T-helper 2 cell treated with Interferon-gamma antibody and Interleukin-4, amounts not matched to agents 100 ng/mL and 5 ng/mL, for 36 hours (primary cell): ENCODE results near the gene CACNA1C. TPM values are rescaled to one million over a fixed set of nuclear protein-coding genes. Genes with fewer than 3 reads are reported as not detected.

ENCODE experiments used
- intact Hi-C: fragments of 100-400 bp; cut with micrococcal nuclease; formaldehyde crosslinking; loops from one replicate; pipeline ENCODE4 v1.15.1; 2023
- total RNA-seq: library from RNA; stranded (reverse); gene quantifications from 2 replicates; pipeline ENCODE4 v1.2.3, GENCODE V29; 2022

CACNA1C gene
- total RNA-seq, 1 donor from 2014 or later = 0.09 TPM

DNA sequence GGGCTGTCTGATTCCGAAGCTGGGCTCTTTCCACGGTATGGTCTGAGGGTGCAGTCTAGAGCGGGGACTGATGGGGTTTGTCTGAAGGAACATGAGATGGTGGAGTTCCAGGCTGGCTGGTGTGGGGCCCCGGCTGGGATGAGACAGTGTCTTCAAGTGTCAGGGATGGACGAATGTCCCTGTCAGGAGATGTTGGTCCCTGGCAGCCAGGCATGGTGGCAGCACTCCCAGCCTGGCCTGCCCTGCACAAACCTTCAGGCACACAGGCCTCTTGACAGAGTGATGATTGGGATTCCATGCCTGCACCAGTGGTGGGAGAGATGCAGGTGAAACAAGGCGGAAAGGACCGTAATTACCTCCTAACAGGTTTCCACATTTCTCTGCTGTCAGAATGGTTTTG, 221.9 kb downstream of the CACNA1C start:
- intact Hi-C loops = no loop called here

DNA sequence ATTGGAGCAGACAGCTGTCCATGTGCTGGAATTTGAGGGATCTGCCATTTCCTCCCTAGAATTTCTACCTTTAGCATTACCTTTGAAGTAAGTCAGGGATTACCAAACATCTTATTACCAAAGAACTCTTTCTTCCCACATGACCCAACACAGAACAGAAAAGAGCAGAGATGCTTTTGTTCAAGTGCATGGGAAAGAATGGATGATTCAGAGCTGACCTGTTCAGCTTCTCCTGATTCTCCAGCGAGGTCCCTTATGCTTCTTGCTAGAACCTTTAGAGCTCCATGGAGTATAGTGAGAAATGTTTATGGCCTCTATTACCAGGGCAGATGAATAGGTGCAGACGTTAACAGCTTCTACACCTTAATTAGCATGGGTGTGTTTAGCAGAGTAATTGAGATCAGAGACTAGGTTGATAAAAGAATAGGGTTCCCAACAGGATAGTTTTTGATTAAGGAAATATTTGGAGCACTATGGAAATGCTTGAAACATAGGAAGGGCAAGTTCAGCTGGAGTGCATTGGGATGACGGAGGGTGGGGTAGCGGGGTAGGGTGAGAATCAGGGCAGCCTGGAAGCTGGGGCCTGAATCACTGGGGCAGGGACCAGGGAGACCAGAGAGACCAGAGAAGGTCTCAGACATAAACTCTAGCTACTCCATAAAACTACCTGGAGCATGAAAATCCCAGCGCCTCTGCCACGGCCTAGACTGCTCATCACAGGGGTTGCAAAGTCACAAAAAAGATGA, 223.7 kb downstream of the CACNA1C start:
- intact Hi-C loops = no loop called here

DNA sequence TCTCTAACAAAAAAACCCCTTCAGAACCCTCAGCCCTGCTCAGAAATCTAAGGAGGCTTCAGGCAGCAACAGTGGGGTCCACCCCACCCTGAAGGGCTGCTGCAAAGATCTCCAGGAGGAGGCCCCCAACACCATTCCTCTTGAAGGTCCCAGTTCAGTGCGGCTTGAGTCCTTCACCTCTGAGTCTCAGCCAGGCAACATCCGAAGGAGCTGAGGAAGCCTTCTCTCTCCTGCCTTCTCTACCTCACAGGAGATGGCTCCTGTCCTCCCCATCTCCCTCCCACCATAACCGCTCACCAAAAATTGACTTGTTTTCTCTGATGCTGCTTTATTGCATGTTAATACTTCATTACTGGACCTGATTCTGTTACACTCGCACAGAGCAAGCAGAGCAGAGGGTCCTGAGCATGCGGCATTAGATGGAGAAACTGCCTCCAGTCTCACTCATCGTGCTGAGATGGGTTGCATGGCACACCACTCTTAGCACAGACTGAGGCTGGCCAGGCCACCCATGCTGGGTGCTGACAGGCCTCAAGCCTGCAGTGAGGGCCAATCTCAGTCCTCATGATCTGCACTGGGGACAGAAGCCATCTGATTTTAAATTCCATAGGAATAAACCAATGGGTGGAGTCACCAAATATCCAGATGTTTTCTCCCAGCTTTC, 224.8 kb downstream of the CACNA1C start:
- intact Hi-C loops = no loop called here

DNA sequence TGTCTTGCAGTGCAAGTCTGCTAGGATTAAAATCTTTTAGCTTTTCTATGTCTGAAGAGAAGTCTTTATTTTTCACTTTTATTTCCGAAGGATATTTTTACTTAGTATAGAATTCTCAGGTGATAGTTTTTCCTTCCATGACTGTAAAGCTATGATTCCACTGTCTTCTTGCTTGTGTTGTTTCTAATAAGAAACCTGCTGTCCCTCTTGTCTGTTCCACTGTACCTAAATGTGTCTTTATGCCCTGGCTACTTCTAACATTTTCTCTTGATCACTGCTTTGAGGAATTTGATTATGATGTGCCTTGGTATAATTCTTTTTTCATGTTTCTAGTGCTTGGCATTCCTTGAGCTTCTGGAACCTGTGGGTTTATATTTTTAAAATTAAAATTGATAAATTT, 228.7 kb downstream of the CACNA1C start:
- intact Hi-C loops = loop anchor here (10.0 kb wide), 1 partner anchor 627 kb away; no protein-coding TSS in a partner anchor

DNA sequence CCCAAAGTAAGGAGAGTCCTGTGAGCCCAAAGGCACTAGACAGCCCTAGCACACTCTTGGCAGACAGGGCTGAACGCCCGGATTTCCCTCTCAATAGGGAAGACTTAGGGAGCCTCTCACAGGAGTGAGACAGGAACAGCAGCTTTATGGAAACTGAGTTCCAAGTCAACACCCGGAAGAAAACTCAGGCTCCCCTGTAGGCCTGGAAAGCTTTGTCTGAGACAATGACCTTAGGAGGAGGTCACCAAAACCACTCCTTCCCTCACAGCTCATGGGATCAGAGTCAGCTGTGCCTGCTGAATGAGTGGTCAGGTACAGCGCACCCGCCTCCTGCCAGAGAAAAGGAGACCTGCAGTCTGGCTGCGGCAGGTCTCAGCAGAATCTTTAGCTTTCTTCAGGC, 229.5 kb downstream of the CACNA1C start:
- intact Hi-C loops = loop anchor here (10.0 kb wide), 1 partner anchor 628 kb away; no protein-coding TSS in a partner anchor

DNA sequence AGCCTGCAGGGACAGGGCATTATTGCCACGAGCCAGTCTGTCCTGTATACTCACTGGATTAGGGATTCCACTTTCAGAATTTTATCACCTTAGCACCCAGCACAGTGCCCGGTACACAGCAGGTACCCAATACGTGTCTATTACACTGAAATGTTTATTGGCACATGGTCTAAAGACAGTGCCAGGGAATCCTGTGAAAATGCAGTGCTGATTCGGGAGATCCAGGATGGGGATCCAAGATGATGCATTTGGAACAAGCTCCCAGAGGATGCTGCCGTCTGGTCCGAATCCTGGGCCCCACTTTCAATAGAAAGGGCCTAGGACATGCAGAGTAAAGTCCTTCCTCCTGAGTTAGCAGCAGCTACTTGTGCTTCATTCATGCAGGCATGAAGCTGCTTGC, 230.7 kb downstream of the CACNA1C start:
- intact Hi-C loops = loop anchor here (10.0 kb wide), 1 partner anchor 629 kb away; no protein-coding TSS in a partner anchor

DNA sequence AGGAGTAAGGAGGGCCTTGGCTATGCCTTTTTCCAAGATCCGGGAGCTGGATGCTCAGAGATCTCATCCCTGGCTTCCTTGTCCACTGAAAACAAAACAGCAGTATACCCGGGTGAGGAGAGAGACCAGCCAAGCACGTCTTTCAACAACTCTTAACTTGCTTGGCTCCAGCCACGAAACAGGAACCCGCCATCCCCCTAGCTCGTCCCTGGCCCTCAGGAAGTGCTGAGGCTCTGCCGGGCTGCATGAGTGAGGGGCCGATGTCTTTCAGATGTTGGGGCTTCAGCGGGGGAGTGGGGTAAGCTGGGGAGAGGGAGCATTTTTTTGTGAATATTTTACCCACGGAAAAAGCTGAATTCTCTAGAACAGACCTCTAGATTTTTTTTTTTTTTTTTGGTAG, 231.1 kb downstream of the CACNA1C start:
- intact Hi-C loops = loop anchor here (10.0 kb wide), 1 partner anchor 629 kb away; no protein-coding TSS in a partner anchor

DNA sequence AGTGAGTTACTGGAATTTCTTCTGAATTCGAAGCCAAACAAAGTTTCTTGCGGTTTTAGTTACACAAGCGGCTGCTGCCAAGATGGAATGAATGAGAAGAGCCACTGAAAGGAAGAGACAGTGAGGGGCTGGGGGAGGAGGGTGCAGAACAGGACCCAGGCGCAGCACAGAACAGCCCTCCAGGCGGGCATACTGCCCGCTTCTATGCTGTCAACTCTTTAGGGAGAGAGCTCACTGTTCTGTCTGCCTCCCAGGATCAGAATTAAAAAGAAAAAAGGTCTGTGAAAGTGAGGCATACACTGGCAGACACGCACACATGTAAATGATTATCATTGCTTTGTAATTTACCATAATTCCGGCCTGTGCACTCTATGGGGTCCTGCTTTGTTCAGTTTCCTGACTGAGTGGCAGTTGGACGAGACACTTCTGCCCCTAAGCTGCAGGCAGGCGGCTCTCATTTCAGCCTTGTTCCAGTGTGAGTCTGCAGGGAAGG, 231.6 kb downstream of the CACNA1C start:
- intact Hi-C loops = loop anchor here (10.0 kb wide), 1 partner anchor 630 kb away; no protein-coding TSS in a partner anchor

DNA sequence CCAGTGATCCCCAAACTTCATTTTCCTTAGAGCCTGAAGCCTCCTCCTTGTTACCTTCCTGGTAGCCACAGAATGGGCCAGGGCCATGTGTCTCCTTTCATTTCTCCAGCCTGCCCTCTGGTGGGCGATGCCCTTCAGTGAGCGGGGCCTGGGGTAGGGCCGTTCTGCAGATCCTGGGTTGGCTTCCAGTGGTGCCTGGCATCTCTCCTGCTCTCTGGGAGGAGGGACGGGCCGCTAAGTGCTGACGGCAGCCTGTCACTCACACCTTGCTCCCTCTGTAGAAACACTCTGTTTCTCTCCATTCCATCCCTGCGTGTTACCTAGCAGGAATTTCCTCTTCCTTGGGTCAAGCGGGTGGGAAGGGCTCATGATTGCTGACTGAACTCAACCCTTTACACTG, 232.1 kb downstream of the CACNA1C start:
- intact Hi-C loops = loop anchor here (10.0 kb wide), 1 partner anchor 630 kb away; no protein-coding TSS in a partner anchor

DNA sequence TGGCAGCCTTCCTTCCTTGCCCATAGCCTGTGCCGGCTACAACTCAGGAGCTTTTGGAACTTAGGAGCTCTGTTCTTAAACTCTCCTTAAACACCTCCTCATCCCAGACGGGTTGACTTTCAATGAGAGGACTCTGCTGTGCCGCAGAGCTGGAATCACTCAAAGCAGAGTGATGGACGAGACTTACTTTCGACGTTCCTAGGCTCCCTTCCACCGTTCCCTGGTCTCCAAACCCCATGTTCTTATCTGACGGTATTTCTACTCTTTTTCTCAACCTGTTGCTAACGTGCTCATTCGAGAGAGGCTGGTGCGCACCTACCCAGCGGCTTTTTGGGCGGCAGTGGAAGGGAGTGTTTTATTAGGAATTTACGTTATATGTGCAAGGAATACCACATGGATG, 232.7 kb downstream of the CACNA1C start:
- intact Hi-C loops = loop anchor here (10.0 kb wide), 1 partner anchor 631 kb away; no protein-coding TSS in a partner anchor

DNA sequence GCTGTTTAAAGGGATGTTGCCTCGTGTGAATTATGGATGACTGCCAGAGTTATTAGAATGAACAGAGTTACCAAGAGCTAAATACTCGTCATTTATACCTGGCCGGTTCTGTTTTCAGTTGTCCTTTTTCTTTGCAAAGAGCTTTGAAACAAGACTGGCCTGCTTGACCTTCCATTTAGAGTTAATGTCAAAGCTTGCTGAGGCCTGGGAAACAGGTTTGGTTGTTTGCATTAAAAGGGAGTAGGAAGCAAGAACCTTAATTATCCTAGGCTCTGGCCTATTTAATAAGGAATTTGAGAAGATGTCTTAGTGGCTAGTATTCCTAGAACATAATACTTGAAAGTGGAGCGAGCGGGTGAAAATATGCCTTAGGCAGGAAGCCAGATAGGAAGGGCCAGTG, 233.3 kb downstream of the CACNA1C start:
- intact Hi-C loops = loop anchor here (10.0 kb wide), 1 partner anchor 631 kb away; no protein-coding TSS in a partner anchor

DNA sequence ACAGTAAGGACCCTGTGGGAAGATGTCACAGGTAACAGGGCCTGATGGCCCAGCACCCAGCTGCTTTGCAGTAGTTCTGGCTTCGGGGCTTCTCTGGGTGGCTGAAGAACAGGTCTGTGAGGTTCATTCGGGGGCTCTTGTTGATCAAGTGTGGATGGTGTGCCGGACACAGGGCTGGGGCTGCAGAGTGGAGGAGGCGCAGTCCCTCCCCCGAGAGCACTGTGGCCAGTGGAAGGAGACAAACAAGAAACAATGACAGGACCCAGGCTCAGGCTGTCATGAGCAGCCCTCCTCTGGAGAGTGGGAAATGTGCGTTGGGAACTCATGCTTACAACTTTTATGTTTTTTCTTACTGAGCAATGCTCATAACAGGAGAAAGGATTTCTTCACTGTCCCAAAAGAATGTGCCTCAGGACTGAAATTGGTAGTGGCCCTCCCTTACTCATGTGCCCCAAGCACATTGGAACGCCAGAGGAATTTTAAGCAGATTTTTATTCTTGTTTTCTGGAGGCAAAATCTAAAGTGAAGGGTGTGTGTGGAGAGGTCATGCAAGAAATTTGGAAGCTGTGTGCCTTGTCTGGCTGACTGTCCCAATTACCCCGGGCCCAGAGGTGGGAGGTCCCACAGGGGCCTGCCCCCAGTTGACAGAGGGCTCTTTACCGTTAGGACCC, 233.8 kb downstream of the CACNA1C start:
- intact Hi-C loops = loop anchor here (10.0 kb wide), 1 partner anchor 632 kb away; no protein-coding TSS in a partner anchor

DNA sequence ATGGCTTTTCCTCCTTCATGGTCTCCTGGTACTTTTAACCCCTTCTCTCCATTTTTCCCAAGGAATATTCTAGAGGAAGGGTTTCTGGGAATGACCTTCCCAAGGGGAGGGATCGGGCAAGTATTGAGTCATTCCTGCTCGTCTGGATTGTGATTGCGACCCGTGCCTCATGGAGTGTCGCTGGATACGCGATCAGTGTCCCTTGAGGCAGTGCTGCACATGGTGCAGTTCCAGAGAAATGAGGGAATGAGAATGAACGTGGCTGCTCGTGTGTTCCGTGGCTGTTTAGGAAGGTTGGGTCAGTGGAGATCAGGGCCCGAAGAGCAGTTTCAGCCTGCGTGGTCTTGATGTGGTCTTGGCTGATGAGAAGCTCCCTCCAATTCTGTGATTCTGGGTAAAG, 234.4 kb downstream of the CACNA1C start:
- intact Hi-C loops = loop anchor here (10.0 kb wide), 1 partner anchor 632 kb away; no protein-coding TSS in a partner anchor

DNA sequence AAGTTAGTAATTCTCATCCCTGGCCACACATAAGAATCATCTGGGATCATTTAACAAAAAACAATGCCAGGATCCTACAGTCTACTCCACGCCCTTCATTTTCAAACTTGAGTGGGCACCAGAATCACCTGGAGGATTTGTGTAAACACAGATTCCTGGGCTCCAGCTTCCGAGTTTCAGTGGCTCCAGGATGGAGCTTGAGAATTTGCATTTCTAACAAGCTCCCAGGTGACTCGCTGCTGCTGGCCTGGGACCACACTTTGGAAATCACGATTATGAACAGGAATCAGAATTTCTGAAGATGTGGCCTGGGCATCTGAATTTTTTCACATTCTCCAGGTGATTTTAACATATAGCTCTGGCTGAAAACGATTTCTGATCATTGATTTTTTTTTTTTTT, 234.8 kb downstream of the CACNA1C start:
- intact Hi-C loops = loop anchor here (10.0 kb wide), 1 partner anchor 633 kb away; no protein-coding TSS in a partner anchor

DNA sequence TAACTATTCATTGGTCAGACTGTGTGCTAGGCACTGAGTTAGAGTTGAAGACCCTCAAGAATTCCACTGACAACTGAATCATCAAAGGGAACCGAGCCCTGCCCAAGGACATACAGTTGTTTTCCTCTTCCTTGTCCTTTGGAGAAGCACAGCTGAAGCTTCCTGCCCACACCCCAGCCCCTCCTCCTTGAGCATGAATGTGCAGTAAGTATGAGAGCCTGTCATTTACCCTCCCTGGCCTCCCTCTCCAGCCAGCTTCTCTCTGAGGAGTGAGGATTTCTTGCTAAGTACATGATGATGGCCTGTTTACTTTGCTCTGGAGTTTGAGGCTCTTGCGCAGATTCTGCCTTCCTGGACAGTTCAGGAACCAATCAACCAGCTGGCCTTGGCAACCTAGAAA, 235.2 kb downstream of the CACNA1C start:
- intact Hi-C loops = loop anchor here (10.0 kb wide), 1 partner anchor 633 kb away; no protein-coding TSS in a partner anchor

DNA sequence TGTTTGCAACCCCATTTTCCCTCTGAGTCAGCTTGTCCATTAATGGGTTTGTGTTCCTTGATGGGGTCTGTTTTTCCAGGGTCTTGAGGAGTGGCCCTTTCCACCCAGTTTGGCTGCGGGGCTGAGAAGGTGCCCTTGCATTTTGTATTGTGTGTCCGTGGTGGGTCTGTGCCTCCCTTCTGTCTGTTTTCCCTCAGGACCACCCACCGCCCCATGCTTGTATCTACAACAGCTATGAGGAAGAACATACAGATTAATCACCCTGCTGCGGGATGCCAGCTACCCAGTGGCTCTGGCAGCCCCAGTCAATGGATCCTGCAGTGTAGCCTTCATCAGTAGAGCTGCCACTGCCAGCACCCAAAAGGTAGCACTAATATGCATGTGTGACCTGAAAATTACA, 235.7 kb downstream of the CACNA1C start:
- intact Hi-C loops = loop anchor here (10.0 kb wide), 1 partner anchor 634 kb away; no protein-coding TSS in a partner anchor

DNA sequence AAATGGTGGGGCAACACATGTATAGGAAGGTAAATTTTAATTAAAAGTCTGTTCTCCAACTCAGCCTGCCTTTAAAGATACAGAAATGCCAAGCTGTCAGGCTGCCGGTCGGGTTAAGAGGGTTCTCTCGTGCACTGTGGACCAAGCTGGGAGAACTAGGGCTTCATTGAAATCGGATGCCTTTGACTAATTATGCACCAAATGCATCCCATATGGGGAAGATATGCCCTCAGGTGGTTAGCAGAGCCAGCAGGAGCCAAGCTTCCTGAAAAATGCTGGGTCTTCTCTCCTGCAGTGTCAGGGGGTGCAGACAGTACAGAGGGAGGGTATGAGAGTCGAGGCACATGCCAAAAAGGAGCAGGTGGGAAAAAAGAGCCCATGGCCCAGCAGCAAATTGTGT, 236.1 kb downstream of the CACNA1C start:
- intact Hi-C loops = loop anchor here (10.0 kb wide), 1 partner anchor 634 kb away; no protein-coding TSS in a partner anchor

DNA sequence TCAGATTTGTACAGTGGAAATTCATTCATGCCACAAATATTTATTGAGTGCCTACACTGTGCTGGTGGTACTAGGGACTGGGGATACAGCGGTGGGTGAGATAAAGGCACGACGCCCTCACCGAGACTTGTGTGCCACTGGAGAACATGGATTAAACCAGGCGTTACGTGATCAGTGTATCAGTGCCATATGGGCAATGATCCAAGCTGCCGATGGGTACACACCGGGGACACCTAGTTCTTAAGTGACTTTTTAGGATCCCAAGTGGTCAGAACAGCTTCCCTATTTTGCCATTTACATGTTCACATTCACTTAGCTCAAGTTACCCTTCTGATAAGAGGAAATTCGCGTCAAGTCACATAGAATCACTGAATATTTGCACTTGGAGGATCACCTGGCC, 236.7 kb downstream of the CACNA1C start:
- intact Hi-C loops = loop anchor here (10.0 kb wide), 1 partner anchor 635 kb away; no protein-coding TSS in a partner anchor

DNA sequence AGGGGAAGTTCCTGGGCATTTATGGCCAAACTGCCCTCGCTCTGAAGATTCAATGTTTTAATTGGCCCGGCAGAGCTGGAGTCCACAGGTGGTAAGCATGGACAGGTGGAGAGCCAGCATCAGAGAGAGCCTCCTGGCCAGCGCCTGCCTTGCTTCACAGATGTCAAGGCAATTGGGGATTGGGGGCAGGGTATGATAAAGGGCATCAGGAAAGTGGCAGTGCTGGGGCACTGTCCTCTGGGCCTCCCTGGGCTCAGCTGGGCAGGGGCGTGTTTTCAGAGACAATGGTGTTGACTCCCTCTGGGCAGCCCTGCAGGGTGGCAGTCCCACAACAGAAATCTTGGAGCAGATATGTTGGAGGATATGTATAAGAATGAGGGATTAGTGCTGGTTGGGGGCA, 237.3 kb downstream of the CACNA1C start:
- intact Hi-C loops = no loop called here

DNA sequence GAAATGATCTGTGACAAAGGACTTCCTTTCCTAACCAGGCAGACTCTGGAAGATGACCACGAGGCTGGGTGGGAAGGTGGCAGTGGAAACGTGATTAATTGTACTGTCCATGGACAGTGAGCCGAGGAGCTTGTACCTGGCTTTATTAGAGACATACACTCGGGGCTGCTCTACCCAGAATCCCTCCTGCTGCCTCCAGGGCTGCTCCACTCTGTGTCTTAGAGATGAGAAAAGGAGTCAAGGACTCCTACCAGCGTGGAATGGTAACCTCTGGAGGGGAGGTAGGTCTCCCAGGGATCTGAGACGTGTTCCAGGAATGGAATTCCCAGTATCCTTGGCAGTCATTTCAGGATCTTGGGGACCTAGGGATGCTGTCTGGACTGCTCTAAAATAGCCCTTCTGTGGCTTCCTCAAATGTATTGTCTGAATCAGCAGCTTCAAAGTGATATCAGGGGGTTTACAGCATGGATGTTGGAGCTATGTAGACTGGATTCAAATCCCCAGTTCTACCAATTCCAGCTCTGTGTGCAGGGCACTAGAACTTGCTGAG, 237.8 kb downstream of the CACNA1C start:
- intact Hi-C loops = no loop called here
